Activated CD8-positive, alpha-beta memory T cell treated with anti-CD3 and anti-CD28 coated beads, Interleukin-2, amount 50 U/mL, for 4 hours (primary cell): Measurements from ENCODE around the gene TBC1D22A.

Experiments
- DNase-seq: peaks from one replicate; pipeline ENCODE4 v3.0.0-alpha.2; 2020

The TBC1D22A gene

GRCh38 chr22:47213571-47214230 lies 451.3 kb downstream of the TBC1D22A start:
- DNase-seq = peak; percentile 43

GRCh38 chr22:47215851-47216250 lies 453.4 kb downstream of the TBC1D22A start:
- no peak for DNase-seq

- DNase-seq = no peak
Observed at GRCh38 chr22:47218671-47219070, 456.2 kb downstream of the TBC1D22A start.

GRCh38 chr22:47219789-47220188 lies 457.3 kb downstream of the TBC1D22A start:
- no peak for DNase-seq

GRCh38 chr22:47220752-47221151 lies 458.3 kb downstream of the TBC1D22A start:
- DNase-seq = no peak

GRCh38 chr22:47221840-47222615 lies 459.6 kb downstream of the TBC1D22A start:
- no peak for DNase-seq
